GM21367 (cell line): ENCODE measurements around the gene DNHD1.
"Not testable (repeated sequence)": the region's sequence is repeated elsewhere in the genome, so short reads cannot be mapped to it uniquely, and the experiment has no call there.

Experiments used
- ATAC-seq: cut with Tn5 transposase; IDR thresholded peaks from one replicate; pipeline ENCODE4 v1.9.1; 2021; ENCODE audit not compliant: unreplicated experiment

Gene DNHD1

DNA sequence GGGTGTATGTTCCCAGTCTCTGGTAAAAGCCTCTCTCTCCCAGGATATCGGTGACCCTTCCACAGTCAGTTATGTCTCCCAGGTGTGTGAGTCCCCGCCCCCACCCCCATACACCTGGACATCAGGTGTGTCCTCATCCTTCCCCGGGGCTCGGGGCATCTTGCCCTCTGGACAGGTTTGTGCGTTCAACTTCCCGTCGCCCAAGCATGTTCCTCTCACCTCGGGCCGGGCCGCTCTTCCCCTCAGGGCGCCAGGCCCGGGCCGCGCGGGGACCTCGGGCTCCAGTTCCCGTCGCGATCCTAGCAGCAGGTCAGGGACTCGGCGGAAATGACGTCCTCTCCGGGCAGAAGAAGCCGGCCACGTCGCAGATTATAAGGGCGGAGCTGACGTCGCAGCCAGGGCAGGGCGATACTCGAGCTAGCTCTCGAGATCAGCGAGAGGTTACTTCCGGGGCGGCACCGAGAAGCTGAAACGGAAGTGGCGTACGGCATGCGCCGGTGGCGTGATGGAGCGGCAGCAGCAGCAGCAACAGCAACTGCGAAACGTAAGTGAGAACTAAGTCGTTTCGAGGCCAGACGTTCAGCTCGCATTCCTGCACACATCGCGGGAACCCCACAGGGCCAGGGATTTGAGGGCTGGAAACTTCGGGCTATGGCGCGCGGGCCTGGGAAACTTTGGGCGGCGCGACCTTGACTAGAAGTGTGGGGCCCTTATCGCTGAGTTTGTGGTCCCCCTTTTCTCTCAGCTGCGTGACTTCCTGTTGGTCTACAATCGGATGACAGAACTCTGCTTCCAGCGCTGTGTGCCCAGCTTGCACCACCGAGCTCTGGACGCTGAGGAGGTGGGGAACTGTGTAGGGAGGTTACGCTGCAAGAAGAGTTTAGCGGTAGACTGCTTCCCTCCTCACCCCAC, 15.8 kb upstream of the DNHD1 start, which contains the start of the genes ARFIP2 and TIMM10B:
ARFIP2 (minus strand) TSS at position 320 of the 912 bp plus-strand sequence. CDS start 910 bp downstream, outside the sequence.
TIMM10B (plus strand) TSS at position 490 of the 912 bp plus-strand sequence; CDS start at position 506, 16 bp downstream.
- peak; percentile 98 for ATAC-seq

DNA sequence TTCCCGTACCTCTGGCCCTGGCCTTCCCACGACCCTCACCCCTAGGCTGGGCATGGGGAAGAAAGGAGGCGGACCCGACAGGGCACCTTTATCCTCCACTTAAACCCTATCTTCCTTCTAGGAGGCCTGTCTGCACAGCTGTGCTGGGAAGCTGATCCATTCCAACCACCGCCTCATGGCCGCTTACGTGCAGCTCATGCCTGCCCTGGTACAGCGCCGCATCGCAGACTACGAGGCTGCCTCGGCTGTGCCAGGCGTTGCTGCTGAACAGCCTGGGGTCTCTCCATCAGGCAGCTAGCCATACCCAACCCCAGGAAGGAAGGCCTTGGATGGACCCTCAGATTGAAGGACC, 15.2 kb upstream of the DNHD1 start:
- peak; percentile 1 for ATAC-seq

DNA sequence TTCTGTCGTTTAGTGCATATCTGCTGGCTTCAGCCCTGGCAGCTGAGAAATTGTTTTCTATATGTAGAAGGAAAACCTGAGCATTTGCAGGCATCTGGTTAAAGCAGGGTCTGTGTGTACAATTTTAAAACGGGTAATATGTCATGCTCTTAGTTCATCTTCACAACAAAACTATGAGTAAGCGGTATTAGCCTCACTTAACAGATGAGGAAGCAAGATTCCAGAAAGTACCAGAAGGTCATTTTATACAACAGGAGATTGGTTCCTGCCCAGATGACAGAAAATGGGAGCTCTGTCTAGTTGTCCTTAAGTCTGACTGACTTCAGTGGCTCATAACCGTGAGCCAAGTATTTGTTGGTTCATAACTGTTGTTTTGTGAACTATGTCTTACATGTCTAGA, 14.6 kb upstream of the DNHD1 start:
- no peak for ATAC-seq

DNA sequence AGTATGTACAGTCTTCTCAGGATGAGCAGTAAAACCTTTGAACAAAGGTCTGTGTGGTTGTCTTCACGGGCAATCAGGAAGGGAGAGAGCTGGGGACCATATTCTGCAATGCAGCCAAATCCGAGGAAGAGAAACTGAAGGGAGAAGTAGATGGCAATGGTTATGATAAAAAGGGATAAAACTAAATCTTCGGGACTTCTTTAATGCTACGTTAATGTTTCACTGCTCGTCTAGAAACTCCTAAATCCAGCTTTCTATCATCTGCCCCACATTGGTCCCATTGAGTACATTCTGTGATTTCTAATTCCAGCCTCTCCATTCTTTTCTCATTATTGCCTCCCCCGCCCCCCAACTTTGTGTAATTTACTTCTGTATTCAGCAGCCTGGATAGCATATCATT, 14.1 kb upstream of the DNHD1 start:
- no peak for ATAC-seq

DNA sequence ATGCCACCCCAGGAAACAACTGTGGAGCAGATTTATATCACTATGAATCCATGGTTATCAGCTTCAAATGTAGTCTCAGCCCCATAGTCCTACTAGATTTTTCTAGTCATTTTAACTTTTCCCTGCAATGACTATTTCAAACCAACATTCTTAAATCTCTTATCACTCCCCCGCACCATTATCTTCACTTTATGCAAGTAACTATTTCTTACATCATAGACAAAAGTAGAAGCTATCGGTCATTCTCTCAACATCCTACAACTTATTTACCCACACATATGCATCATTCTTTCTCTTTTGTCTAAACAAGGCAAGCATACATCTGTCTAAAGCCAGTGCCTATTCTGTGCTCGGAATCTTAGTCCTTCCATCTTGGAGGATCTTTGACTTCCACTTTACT, 11.4 kb upstream of the DNHD1 start:
- ATAC-seq: no peak

DNA sequence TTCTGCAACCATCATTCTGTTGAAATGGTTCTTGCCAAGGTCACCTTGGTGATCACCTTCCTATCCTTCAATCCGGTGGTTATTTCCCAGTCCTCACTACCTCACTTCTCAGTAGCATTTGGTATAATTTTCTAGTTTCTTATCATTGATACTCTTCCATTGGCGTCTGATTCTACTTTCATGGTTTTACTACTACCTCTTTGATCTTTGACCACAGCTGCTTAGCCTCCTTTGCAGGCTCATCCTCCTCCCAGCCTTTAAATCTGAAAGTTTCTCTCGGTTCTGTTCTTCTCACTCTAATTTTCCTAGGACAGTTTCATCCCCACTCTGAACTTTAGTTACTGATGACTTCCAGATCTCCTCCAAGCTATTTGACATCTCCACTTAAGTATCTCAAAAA, 10.8 kb upstream of the DNHD1 start:
- ATAC-seq: no peak

DNA sequence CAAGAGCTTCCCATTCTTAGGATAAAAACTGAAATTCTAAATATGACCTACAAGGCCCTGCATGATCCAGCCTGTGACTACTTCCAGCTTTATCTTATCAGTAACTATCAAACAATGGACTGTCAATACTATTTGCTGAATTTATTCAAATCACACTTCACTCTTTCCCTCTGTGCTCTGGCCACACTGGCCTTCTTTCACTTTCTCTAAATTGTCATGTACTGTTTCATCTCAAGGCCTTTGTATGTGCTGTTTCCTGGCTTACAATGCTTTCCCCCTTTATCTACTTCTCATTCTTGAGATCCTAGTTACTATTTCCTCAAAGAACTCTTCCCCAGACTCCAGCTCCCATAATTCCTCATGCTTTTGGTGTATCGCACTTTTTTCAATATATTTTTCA, 10.1 kb upstream of the DNHD1 start:
- no peak for ATAC-seq

DNA sequence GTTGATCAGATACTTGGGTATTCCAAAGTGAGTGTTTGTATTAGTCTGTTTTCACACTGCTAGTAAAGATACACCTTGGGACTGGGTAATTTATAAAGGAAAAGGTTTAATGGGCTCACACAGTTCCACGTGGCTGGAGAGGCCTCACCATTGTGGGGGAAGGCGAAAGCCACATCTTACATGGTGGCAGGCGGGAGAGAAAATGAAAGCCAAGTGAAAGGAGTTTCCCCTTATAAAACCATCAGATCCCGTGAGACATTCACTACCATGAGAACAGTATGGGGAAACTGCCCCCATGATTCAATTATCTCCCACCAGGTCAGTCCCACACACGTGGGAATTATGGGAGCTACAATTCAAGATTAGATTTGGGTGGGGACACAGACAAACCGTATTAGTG, 8.7 kb upstream of the DNHD1 start:
- no peak for ATAC-seq

DNA sequence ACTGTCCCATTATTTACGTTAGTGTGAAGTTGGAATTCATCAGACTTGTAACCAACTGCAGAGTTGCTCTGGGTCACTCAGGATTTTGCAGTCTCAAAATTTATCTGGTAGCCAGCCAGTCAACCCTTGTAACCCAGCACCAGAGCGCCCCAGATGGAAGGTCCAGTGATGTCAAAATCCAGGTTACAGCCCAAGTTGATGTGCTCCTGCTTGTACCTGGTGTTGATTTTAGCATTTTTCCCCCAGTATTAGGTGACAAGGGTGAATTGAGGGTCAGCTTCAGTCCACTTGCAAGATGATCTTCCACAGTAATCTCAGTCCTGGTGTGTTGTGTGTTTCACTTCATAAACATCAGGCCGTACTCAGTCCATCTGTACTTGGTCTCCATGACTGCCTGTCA, 8.3 kb upstream of the DNHD1 start:
- ATAC-seq: no peak

DNA sequence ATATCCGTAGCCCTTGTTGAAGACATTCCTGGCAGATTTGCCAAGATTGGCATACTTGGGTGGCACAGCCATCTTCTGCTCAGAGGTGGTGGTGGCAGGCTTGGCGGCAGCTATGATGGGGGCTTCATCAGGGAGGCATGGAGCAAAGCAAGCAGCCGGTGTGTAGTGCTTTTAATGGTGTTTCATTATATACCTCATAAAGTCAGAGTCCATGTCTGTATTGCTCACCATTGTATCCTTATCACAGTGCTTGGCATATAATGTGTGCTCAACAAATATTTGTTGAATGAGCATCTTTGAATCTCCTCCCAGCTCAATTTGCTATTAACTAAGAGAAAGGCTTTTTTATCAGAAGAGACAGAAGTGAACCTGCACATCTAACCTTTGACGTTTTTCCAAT, 7.8 kb upstream of the DNHD1 start:
- ATAC-seq: no peak

DNA sequence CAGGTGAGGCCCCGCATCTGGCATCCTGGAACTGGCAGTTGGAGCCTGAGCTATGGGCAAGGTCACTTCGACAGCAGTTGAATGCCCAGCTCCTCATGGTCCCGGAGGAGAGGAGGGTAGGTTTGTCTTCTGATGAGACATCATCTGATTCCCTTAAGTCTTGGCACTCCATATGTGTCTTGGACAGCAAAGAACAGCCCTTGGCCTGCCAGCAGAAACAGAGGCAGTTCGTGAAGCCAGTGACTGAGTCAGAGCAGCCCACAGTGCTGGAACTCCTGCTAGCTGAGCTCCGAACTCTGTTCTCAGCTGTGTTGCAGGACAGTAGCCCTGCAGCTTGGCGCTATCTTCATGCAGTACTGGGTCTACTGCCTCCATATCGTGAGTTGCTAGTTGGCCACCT, 1.0 kb downstream of the DNHD1 start:
- no peak for ATAC-seq

DNA sequence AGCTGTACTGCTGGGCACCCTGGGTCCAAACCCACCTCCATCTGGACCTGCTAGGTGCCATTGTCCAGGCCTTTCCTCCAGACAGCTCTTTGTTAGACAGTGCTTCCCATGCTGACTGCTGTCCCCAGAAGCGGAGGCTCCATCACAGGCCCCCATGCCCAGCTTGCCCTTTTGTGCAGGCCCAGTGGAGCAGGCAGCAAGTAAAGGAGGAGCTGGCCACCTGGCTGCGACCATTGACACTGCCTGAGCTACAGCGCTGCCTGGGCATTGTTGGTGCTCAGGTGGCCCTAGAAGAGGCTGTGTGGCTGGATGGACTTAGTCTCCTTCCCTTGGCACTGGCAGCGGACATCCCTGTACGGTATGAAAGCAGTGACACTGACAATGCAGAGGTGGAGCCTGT, 1.5 kb downstream of the DNHD1 start:
- ATAC-seq: no peak

DNA sequence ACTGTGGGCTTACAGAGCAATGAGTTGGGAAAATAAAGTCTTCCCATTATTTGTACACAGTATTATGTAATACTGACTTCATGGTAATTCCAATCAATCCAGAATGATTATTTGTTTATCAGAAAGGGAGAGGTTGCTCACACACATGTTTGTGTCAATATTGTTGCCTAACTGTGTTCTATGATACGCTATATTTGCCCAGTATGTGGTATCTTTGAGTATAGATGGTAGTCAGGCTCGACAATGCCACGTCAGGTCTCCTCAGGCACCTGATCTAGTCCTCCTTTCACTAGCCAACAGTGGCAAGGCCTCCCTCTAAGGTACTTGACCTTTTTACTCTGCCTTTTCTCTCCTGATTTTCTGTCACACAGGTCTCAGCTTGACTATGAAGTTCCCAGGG, 5.3 kb downstream of the DNHD1 start:
- ATAC-seq: no peak

DNA sequence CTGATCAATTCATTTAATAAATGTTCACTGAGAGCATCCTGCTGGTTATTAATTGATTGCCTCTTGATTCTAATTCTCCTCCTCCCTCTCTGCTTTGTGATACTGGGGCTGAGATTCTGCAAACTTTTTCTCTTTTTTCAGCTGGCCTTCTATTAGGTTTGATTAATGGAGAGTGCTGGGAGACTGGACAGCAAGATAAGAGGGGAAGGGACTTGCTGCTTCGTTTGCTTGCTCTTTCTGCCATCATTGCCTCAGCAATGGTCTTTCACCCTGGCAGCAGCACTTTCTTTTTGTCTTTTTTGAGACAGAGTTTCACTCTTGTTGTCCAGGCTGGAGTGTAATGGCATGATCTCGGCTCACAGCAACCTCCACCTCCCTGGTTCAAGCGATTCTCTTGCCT, 7.1 kb downstream of the DNHD1 start:
- ATAC-seq: no peak

DNA sequence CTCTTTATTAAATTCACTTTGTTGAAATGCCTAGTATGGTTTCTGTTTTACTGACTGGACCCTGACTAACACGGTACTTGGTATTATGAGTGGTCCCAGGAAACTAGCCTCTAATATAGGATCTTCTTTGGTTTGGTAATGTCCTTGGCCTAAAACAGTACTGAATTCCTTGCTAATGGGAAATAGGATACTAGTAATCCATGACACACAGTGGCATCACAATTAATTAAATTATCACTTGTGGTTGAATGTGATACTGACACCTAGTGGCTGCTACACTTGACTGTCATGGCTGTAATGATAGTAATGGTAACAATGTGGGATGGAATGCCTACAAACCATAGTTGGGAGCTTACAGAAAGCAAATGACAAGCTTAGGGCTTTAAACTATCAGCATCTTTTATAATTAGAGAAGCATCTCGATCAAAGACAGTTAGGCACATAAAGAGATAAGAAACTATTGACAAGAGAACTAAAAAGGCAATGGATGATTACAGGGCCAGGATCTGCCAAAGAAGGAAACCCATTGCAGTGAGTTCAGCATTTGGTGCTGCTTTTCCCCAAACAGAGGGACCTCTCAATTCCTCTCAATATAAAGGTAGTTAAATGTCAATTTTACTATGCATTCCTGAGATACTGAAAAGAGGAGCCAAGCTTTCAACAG, 8.6 kb downstream of the DNHD1 start:
- ATAC-seq: no peak

DNA sequence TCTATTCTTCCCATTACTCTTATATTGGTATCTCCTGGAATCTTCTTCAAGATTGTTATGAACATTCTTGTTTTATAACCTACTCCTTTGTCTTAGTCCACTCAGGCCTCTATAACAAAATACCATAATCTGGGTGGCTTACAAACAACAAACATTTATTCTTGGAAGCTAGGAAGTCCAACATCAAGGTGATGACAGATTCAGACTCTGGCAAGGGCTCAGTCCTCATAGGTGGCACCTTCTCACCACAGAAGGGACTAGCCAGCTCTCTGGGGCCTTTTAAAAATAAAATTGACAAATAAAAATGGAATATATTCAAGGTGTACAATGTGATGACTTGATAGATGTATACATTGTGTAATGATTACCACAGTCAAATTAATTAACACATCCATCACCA, 19.8 kb downstream of the DNHD1 start:
- no peak for ATAC-seq

DNA sequence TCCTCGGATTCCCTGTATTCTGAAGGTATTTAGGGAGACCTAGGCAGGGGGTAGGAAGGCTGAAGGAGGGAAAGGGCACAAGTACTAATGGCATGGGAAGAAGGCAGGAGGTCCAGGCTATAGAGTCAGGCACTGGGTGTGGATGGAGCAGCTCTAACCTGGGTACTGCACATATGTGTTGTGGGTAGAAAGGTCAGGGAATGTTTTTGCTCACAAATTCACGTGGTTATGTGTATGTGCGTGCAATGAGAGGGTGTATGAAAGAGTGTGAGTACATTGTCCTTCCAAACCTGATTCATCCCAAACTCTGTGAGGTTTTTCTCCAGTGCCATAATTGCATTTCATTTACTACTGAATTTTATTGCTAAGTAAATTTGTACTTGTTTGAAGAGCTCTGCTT, 23.2 kb downstream of the DNHD1 start:
- no peak for ATAC-seq

DNA sequence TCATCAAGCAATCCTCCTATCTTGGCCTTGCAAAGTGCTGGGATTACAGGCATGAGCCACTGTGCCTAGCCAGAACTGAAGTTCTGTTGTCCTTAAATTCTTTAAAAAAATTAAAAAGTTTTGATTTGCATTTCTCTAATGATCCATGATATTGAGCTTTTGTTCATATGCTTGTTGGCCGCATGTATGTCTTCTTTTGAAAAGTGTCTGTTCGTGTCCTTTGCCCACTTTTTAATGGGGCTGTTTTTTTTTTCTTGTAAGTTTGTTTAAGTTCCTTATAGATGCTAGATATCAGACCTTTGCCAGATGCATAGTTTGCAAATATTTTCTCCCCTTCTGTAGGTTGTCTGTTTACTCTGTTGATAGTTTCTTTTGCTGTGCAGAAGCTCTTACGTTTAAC, 24.9 kb downstream of the DNHD1 start:
- not testable (repeated sequence) for ATAC-seq

DNA sequence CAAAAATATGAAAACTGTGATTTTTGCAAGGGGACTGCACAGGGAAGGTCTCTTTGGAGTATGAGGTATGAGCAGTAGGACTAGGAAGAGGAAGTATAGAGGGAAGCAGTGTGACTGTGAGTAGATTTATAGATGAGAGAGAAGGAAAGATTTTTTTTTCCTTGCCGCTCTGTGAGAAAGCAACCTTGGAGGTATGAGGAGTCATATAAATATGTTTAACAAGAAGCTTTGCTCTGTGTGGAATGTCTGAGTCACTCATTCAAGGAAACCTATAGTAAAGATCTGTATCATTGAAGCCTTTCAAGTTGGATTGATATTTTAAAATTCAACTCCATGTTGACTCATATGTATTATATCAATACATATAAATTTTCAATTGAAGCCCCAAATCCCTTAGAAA, 26.2 kb downstream of the DNHD1 start:
- no peak for ATAC-seq

DNA sequence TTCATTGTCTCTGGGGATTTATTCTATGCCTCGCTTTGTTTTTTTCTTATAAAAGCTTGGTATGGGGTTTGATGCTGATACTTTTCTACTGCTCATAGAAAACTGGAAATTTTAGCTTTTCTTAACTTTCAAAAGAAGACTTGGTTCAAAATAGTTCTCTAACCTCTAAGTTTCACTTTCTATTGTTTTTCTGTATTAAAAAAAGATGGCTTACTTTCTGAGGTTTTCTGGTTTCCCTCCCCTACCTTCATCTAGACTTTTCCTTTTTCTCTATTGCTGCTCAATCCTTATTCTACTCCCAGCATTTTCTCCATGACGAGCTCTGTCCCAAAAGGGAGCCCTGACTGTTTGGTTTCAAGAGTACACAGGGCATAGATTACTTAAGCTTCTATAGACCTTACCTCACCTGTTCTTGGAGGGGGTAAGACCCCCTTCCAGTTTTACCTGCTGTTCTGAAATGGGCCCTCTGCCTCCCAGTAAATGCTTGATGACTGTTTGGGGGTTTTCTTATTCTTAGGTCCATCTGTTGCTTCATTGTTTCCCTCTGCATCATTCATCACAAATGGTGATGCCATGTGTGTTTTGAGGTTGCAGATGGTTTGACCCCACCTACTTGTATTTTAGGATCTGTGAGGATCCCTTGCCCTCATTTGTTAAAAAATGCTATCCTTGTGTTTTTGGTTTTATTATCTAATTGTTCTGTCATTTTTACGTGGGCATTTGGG, 29.5 kb downstream of the DNHD1 start:
- peak; percentile 45 for ATAC-seq

DNA sequence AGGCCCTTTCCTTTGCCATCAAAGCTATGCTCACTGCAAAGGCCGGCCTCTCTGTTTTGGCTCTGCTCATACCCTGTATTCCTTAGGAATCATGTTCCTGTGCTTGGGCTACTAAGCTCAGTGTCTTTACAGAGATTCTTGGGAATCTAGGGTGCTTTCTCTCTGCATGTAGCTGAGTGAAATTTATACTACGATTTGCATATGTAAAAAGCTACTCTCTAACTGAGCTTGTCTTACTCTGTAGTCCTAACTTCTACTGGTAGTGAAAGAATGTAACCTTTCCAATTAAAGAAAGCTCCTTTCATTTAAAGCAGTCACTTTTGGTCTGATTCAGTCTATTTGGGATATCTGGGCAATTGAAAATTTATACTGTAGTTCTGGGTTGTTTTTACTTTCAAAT, 32.2 kb downstream of the DNHD1 start:
- no peak for ATAC-seq

DNA sequence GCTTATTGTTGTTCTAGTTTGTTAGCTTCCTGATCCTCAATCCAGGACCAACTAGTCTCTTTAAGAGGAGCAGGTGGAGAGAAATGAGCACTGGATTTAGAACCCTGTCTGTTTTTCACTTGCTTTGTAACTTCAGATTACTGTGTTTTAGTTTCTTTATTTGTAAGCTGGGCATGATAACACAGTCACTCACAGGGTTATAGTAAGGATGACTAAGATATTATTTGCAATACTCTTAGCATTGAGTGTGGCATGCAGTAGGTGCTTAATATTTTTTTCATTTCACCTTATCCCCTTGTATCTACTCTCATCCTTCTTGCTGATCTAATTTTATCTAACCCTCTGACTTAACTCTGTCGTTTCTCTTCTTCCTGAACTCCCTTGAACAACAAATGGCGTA, 33.8 kb downstream of the DNHD1 start:
- no peak for ATAC-seq
